ENCODE results near the gene SMC2.

Gene SMC2

DNA sequence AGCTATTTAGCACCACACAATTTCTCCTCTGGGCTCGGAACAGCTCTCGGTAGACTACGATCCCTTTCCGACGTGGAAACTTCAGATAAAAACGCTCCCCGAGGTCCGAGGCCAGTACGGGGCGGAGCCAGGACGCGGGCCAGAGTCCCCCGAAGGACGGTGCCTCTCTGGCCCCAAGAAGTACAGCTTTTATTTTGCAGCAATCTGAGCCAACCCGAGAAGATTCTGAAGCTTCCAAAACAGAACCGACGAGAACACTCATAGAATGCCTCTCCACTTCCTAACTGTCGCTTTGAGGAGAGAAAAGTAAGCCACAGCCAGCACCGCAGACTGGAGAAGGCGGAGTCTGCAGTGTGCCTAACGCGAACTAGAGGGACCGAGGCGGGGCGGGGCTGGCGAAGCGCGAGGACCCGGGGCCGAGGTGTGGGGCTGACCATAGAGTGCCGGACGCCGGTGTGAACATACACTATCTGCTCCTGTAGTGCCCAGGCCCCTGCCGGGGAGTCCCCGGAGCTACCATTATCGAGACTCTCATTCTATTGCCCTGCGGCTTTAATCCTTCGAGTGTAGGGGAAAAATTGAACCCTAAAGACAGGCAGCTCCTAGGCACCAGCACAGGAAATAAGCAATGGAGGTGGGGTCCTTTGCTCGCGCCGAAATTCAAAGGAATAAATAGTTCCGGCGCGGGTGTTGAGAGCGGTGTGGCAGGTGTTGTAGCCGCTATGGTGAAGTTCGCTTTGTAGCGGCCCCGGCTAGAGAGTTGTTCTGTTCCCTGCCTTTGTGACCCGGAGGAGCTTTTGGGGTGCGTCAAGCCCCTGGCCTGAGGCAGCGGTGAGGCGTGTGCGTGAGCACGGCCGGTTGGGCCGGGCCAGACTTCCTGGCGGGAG, at the start of gene SMC2:
SMC2 (plus strand) TSS at position 663 of the 887 bp plus-strand sequence. CDS start 1,076 bp downstream, outside the sequence.
- DNase-seq = peak; percentile 85

DNA sequence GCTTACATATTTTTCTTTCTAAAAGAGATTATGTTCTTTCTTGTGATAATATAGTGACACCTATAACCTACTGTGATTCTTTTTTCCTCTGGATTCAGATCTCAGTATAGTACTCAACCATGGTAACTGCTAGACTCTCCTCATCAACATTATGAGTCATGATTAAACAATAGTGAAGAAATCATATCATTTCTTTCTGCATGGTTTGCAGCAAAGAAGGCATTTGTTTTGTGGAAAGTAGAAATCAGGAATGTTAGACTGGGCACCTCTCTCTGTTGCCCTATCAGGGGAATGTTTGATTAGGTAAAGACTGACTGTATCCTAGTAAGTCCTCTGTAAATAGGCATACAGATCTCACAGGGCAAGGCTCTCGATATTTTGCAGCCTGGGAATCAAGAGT, 25.6 kb upstream of the SMC2 start:
- no peak for DNase-seq

DNA sequence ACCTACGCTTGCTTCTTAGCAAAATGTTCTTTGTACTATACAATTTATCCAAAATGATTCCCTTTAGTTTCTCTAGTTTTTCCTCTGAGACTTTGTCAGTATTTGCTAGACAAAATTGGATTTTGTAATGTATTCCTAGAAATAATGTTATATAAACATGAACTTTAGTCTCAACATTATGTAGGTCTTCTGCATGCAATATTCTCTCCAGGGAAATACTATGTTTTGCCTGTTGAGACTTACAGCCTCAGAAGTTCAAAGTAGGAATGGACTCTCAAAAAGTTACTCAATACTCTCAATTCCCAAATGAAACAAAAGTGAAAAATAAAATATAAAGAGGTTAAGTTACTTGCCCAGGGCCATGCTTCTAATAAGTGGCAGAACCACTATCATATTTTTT, 24.8 kb upstream of the SMC2 start:
- no peak for DNase-seq

DNA sequence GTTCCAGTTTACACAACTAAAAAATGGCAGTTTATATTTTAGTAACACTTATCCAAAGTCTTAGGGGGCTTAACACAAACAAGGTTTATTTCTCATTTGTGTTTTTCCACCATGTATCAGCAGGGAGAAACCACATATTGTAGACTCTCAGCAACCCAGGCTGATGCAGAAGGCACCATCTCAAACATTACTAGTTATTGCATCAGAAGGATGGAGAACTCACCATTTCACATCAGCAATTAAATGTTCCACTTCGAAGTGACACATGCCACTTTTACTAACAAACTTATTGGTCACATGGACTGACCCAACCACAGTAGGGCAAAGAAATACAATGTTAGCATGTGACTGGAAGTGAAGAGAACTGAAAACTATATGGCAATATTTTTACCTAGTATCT, 22.5 kb upstream of the SMC2 start:
- DNase-seq = no peak

DNA sequence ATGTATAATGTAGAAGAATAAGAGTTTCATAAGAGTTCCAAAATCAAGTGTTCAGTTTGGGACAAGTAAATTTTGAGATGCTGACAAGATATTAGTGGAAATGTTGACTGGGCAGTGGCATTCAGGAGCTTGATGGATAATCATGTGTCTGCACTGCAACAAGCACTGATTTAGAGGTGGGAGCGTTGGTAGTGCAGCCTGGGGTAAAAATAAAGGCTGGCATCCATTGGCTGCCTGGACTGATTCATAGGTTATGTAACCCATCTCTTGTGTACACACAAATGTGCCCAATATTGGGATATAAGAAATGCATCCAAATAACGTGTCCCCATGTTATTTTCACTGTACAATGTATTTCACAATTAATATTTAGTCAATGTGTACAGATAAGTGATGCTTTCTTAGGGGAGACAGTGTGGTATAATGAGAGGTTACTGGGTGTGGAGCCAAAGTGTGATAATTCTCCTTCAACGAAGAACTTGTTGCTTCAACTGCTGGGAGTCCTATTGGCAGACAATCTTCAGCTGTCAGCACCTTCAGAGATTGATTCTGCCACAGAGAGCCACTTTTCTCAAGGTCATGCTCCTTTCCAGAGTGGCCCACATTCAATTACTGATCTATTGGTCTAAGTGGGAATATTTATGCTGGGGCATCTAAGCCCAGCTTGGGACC, 20.9 kb upstream of the SMC2 start:
- DNase-seq = no peak

DNA sequence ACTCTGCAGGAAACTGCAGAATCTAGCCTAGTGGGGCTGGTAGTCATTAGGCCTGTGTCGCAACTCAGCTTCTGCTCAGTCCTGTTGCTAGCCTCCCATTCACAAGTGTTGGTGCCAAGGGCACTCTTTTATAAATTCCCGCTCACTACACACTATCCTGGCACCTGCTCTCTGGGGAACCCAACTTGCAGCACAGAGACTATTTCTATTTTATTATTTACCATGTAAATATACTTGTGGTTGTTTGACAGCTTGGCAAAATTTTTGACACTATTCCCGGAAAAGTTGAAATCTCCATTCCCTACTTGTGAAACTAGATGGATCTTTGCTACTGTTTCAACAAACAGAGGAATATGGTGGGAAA, 20.4 kb upstream of the SMC2 start:
- DNase-seq = no peak

DNA sequence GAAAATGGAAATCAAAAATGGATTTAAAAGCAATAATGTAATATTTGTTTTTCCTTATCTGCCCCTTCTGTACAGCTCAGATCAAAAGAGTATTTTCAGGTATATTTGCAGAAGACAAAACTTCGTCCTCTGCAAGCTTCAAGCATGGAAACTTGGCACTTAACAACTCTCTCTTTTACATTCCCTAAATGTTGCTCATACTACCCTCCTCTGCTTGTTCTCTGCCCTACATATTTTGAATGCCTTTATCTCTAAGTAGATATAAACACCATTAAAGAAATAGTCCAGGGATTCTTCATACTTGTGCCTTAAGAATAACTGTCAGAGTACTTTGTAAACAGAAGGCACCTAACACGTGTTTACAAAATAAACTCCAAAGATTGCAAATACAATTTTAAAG, 19.2 kb upstream of the SMC2 start:
- no peak for DNase-seq

DNA sequence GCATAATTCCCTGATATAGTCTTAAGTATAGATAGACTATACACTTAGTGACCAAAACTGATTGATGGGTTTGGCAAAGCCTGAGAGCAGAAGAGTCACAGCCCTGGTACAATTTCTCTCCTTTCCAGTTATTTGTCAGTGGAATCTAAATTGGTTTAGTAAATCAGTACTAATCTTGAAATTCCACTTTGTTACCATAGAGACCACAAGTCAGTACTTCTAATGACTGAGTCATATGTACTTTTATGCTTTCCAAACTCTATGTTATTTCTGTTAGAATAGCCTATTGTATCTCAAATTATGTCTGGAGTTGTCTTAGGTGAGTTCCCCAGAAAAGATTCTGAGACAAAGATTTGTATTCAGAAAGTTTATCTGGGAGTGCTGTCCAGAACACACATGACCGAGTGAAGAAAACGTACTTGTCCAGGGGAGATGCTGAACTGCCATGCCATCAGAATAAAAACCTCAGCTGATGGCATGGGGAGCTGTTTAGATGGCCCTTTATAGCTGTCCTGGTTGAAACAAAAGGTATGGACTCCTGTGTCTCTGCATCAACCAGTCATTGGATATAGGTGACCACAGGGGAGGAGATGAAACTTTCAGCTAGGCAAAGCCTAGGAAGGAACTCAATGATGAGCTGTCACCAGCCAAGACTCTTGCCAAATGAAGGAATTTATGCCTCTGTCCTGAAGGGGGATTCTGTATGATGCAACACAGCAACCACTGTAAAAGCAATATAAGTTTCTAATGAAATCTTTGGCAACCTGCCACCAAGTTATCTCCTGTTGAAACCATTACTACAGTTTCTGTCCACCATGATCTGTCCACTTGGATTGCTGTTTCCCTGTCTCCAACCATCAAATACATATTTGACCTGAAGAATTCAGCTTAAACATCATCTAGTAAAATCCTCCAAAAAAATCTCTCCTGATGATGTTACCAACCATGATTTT, 18.0 kb upstream of the SMC2 start:
- DNase-seq = no peak

DNA sequence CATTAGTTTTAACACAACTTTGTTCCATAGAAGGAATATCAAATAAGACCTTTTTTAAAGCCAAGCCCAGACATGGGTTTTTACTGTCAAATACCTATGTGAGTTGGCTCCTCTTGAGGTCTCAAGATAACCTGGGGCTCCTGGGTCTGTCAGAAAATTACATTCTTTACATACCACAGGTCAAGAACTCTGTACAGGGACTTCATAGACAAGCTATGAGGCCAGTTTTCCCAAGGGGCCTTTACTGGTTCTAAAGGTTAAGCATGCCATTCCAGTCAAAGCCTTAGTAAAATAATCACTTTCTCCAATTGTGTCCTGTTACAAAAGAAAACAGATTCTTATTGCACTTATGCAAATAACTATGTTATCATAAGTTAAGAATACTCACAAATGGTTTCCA, 15.5 kb upstream of the SMC2 start:
- no peak for DNase-seq

DNA sequence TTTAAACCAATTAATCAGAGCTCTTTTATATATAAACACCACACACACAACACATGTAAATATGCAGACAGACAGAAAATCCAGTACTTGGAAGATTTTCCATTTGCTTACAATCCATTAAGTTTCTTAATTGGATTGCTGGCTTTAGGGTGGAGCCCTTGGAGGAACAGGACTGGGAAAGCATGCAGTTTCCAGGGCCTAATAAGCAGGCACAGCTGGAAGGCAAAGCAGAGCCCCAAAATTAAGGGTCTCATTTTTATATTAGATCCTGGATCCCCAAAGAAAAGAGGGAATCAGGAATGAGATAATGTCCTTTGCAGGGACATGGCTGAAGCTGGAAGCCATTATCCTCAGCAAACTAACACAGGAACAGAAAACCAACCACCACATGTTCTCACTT, 13.1 kb upstream of the SMC2 start:
- DNase-seq = no peak

DNA sequence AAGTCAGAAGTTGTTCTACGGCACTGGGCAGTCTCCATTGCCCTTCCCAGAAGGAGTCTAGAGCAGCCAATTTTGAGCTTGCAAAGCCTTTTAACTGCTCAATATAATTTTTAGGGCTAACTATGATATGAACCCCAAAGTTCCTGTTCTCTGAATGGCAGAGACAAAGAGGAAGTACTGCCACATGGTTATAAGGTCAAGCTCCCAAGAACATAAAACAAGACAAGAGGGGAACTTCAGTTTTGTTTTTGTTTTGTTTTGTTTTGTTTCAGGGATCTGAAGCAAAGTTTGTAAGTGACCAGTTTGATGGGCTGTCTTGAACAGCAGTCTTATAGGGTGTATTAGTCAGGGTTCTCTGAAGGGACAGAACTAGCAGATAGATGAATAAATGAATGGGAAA, 11.9 kb upstream of the SMC2 start:
- no peak for DNase-seq

DNA sequence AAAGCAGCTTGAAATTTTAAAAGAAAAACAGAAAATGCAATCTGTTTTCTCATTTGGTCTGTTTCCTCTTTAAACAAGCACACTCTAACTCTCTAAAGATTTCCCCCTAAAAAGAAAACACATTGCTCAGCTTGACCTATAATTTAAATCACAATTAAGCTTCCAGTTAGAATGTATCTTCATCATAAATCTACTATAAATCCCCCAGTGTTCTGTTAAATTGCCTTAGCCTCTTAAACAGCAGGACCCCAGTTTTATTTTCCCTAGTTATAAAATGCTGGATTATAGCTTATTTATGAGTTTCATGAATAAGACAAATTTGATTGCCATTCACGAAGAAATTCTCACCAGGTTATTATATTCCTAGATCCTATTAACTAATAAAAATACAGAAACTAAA, 8.6 kb upstream of the SMC2 start:
- no peak for DNase-seq

DNA sequence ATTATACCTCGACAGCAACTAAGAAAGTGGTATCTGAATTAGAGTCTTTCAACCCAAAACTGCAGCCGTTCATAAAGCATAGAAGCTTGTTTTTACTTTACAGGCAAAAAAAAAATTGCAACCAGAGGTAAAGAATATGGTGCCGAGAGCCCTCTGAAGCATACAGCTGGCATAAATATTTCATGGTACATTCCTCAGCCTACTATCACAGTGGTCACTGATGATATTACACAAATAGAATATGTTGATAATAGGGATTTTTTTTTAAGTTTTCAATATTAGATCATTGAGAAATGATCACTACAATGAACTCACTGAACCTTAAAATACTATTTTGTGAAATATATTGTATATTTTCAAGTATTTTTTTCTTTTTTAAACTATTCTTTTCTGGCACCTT, 6.2 kb upstream of the SMC2 start:
- DNase-seq = no peak

DNA sequence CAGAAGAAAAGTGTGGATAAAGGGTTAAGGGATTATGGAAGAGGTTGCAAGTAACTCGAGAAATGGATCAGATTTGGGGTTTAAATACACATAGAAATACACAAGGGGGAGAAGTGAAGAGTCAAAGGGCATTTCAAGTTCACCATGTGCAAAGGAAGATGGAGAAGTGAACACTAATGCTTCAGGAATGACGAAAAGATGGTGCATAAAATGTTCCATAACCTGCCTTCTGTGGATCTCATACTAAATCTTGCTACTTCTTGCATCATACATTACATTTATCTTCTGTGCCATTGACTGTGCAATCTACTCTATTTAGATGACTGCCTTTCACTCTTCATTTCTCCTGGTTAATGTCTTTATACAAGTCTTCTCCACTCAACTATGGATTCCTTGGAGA, 5.7 kb upstream of the SMC2 start:
- no peak for DNase-seq

DNA sequence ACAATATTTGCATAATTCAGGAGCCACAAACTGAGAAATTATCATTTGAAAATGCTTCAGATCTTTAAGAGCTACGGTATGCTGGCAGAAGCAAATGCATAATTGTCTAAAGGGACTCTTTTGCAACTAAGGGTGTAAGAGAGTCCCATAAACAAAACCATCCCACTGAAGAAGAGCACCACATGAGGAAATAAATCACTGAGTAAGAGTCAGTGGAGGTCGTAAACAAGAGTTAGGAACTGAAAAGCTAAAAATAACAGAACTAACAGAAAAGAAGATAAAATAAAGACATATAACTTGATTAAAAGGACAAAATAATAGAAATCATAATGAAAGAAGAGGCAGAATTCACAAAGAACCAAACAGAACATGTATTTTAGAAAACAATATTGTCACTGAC, 3.5 kb upstream of the SMC2 start:
- no peak for DNase-seq

DNA sequence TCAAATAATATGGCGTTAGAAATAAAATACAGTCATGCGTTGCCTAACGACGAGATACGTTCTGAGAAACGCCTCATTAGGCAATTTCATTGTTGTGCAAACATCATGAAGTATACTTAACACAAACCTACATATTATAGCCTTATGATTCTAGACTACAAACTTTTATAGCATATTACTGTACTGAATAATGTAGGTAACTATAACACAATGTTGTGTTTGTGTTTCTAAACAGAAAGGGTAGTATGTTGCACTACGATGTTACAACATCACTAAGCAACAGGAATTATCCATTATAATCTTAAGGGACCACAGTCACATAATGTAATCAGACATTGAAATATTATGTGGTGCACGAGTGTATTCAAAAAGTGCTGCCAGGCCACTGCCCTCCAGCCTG, 3.0 kb upstream of the SMC2 start:
- no peak for DNase-seq

DNA sequence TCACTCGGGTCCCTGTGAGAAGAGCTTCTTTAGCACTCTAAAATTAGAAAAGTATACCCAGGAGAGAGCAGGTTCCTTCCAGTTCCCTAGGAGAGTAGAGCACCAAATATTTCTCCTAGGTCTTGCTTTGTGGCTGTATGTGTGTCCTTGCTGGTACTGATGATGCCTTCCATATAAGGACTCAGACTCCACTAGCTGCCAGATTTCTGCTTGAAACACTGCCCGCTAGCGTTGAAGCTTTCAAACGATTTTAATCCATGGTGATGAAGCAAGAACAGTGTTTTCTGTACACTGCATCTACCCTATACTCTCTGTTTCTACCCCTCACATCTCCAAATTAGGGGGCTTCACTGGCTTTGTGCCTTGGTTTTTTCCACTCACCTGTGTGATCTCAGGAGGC, 2.4 kb upstream of the SMC2 start:
- DNase-seq = no peak

DNA sequence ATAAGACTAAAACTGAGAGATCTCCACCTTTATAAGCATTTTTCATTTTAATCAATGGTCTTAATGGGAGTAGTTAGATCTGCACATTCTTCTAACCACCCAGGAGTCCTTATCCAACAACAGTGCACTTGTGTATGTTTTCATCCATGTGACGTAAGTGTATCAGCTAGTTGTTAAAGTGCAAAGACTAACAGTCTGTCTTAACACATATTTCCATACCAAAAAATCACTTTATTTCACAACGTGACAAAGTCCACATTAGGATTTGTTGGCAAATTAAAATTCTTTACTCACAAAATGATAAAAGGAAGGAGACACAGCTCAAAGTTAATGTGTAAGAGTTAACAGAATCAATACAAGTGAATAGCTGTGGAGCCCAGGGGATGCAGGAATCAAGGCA, 1.9 kb upstream of the SMC2 start:
- no peak for DNase-seq

DNA sequence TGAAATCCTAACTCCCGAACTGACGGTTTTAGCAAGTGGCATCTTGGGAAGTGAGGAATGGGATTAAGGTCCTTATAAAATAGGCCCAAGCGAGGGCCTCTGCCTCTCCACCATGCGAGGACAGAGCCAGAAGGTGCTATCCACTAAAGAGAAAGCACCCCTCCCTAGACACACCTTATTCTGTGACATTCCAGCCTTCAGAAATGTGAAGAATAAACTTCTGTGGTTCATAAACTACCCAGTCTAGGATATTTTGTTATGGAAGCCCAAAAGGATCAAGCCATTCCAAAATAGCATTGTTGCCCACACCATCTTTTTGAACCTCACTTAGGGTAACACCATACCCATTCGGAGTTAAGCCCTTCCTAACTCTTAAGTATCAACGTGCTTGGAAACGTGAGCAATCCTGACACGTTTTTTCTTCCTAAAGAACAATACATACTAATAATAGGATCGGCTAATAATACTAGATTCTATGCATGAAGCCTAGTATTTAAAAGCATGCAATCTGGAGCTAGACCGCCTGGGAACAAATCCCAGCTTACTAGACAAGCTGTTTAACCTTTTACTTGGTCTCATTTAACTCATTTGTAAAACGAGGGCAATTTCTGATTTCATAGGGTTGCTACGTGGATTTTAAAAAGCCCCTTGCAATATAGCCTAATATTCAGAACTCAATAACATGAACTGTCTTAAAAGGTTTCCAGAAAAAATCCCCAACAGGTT, 1.1 kb upstream of the SMC2 start:
- DNase-seq = peak; percentile 32

DNA sequence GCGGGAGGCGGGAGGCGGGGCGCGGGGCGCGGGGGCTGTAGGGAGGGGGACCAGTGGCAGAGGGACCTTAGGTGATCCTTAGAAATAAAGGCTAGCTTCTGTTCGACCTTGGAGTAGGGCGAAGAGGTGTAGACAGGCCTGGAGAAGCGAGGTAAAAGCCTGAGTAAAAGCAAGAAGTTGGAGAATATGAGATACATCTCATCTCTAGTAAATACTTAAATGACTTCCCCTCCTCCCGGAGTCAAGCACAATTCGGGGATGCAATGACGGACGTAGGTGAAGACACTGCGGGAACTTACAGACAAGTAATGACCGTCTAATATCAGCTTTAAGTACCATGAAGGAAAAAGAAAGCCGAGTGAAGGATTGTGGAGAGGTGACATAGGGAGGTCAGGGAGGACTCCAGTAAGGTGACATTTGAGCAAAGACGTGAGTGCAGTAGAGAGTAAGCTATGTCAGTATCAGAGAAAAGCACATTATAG, 466 bp downstream of the SMC2 start:
- peak; percentile 19 for DNase-seq

DNA sequence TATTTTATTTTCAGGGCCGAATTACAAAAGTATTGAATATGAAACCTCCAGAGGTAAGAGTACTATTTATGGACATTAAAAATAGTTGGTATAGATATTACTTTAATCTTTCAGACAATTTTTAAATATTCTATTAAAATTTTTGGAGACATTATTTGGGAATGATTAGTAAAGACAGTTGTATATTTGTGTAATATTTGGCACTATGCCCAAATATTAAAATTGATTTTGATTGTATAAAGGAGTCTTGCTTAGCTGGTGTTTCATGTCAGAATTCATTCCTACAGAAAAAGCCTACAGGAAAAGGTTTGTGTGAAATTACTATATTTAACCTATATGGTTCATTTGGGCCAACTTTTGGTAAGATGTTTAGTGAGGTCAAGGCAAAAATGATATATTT, 5.5 kb downstream of the SMC2 start:
- no peak for DNase-seq

DNA sequence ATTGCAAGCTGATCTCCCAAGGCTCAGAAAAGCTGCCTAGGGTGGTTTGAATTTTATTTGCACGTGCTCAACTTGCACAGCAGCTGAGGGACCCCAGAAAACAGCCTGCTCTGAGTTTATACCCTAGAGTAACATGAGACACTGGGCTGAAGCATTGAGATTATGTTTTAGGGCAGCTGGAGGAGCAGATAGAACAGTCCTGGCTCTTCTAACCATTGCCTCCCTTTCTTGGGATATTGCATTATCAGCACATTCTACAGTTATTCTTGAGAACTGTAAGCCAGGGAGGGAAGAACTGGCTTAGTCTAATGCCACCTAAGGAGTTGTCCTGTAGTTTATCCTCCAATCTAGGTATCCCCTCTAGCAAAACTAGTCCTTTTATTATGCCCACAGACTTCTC, 10.3 kb downstream of the SMC2 start:
- DNase-seq = no peak

DNA sequence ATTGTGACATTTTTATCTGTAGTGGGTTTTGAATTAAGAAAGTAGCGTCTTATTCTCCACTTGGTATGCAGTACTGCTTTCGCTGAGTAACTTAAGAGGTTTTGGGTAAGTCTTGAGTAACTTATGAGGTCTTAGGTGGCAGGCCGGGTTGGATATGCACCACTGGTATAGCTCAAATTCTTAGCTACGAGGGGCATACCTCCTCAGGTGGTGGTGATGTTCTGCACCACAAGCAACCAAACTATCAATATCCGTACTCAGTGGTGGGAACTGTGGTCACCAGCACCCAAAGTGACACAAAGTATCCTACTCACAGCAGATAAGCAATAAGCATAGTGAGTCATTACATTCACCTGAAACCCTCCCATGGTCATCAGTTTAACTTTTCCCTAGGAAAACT, 13.7 kb downstream of the SMC2 start:
- no peak for DNase-seq
